GM23338 (cell line): ENCODE results near the gene SGSH. TPM values are rescaled to one million over a fixed set of nuclear protein-coding genes. Genes with fewer than 3 reads are reported as not detected.

ENCODE experiments used
- ATAC-seq: fragments of 200-7000 bp; cut with Tn5 transposase; 3 replicates; pipeline ENCODE4 v1.9.1; 2020
- DNase-seq: peaks from one replicate; pipeline ENCODE4 v3.0.0-alpha.2; 2015; ENCODE audit warnings: low spot score
- H2AFZ ChIP-seq: fragments of 200-600 bp; sonication (generic); 2 replicates; pipeline ENCODE4 v1.8.0; 2016; ENCODE audit warnings: antibody characterized with exemption, mild to moderate bottlenecking, moderate library complexity
- H3F3A ChIP-seq: fragments of 200-600 bp; sonication (generic); replicated peaks from 2 replicates; pipeline ENCODE4 v1.8.0; 2017; ENCODE audit warnings: antibody characterized with exemption, mixed run types, low read depth
- H3K27ac ChIP-seq: fragments of 200-600 bp; sonication (generic); 2 replicates; pipeline ENCODE4 v1.6.1; 2016; ENCODE audit warnings: low read depth
- H3K27me3 ChIP-seq: fragments of 200-600 bp; sonication (generic); 2 replicates; pipeline ENCODE4 v1.8.0; 2016; ENCODE audit warnings: mild to moderate bottlenecking, mixed run types, moderate library complexity; ENCODE audit not compliant: insufficient read depth
- H3K36me3 ChIP-seq: fragments of 200-600 bp; sonication (generic); 2 replicates; pipeline ENCODE4 v1.8.0; 2016; ENCODE audit warnings: mild to moderate bottlenecking; ENCODE audit not compliant: insufficient read depth
- H3K4me1 ChIP-seq: fragments of 200-600 bp; sonication (generic); 2 replicates; pipeline ENCODE4 v1.8.0; 2016; ENCODE audit warnings: mild to moderate bottlenecking, moderate library complexity; ENCODE audit not compliant: insufficient read depth
- H3K4me2 ChIP-seq: fragments of 200-600 bp; sonication (generic); 2 replicates; pipeline ENCODE4 v1.7.1; 2017; ENCODE audit warnings: mixed run types
- H3K4me3 ChIP-seq: fragments of 200-600 bp; sonication (generic); 2 replicates; pipeline ENCODE4 v1.6.1; 2016; ENCODE audit warnings: mixed run types
- H3K79me2 ChIP-seq: fragments of 200-600 bp; sonication (generic); replicated peaks from 2 replicates; pipeline ENCODE4 v1.8.0; 2017; ENCODE audit warnings: mild to moderate bottlenecking; ENCODE audit not compliant: insufficient read depth
- H3K9me2 ChIP-seq: fragments of 200-600 bp; sonication (generic); 2 replicates; pipeline ENCODE4 v1.8.0; 2017; ENCODE audit not compliant: insufficient read depth
- H4K20me1 ChIP-seq: fragments of 200-600 bp; sonication (generic); replicated peaks from 2 replicates; pipeline ENCODE4 v1.8.0; 2017; ENCODE audit warnings: mild to moderate bottlenecking; ENCODE audit not compliant: insufficient read depth
- H3K27ac Mint-ChIP-seq: 2 replicates; pipeline ENCODE4 v1.8.0; 2020; ENCODE audit warnings: inconsistent platforms, mild to moderate bottlenecking, moderate library complexity, mixed read lengths
- H3K27me3 Mint-ChIP-seq: 3 replicates; pipeline ENCODE4 v1.8.0; 2022; ENCODE audit warnings: low read depth, mild to moderate bottlenecking, moderate library complexity, mixed read lengths, inconsistent platforms; ENCODE audit not compliant: insufficient read depth, poor library complexity
- H3K36me3 Mint-ChIP-seq: 3 replicates; pipeline ENCODE4 v1.8.0; 2021; ENCODE audit warnings: low read depth, mild to moderate bottlenecking, inconsistent platforms, moderate library complexity, mixed read lengths
- H3K4me1 Mint-ChIP-seq: 3 replicates; pipeline ENCODE4 v1.8.0; 2020; ENCODE audit warnings: mild to moderate bottlenecking, inconsistent platforms, mixed read lengths
- H3K4me3 Mint-ChIP-seq: 3 replicates; pipeline ENCODE4 v1.8.0; 2021; ENCODE audit warnings: moderate library complexity, mild to moderate bottlenecking, inconsistent platforms, mixed read lengths
- H3K9me3 Mint-ChIP-seq: 3 replicates; pipeline ENCODE4 v1.8.0; 2020; ENCODE audit warnings: moderate library complexity, mild to moderate bottlenecking, inconsistent platforms, mixed read lengths
- CREB1 ChIP-seq: fragments of 250-450 bp; sonication (Bioruptor Pico); IDR thresholded peaks from 2 replicates; pipeline ENCODE4 v1.5.0; 2020; ENCODE audit warnings: low read depth, mild to moderate bottlenecking, moderate library complexity
- ETS1 ChIP-seq: IDR thresholded peaks from 2 replicates; pipeline ENCODE4 v1.6.1; 2016; ENCODE audit warnings: antibody characterized with exemption
- JUNB ChIP-seq: IDR thresholded peaks from one replicate; pipeline ENCODE4 v1.6.1; 2016; ENCODE audit warnings: antibody characterized with exemption; ENCODE audit not compliant: unreplicated experiment
- NANOG ChIP-seq: IDR thresholded peaks from 2 replicates; pipeline ENCODE4 v1.6.1; 2016; ENCODE audit warnings: antibody characterized with exemption, borderline replicate concordance
- STAT1 ChIP-seq: IDR thresholded peaks from one replicate; pipeline ENCODE4 v1.6.1; 2016; ENCODE audit warnings: antibody characterized with exemption; ENCODE audit not compliant: unreplicated experiment
- ZNF114 ChIP-seq: fragments of 250-450 bp; sonication (Bioruptor Pico); IDR thresholded peaks from 2 replicates; pipeline ENCODE4 v1.5.0; 2020; ENCODE audit warnings: mild to moderate bottlenecking, moderate library complexity
- ZNF331 ChIP-seq: fragments of 250-450 bp; sonication (Bioruptor Pico); IDR thresholded peaks from 2 replicates; pipeline ENCODE4 v1.5.0; 2020; ENCODE audit warnings: low read depth, mild to moderate bottlenecking, moderate library complexity
- polyA plus RNA-seq: library from polyadenylated mRNA; unstranded; fragments of >200 nt; fragmentation: Nextera tagmentation; extraction: Ambion mirVana; gene quantifications from 2 replicates; pipeline ENCODE4 v1.2.1, GENCODE V29; 2016
- total RNA-seq: library from RNA; depleted of rRNA; stranded (reverse); fragments of >200 nt; shearing (Covaris generic); gene quantifications from 2 replicates; pipeline ENCODE4 v1.2.3, GENCODE V29; 2014
- TF ChIP-seq, protein P1 (sequence below), 2 experiments: fragments of 200-600 bp in 1 of 2; sonication (generic) in 1 of 2; conservative IDR thresholded peaks; 2 replicates each; pipeline versions ENCODE4 v1.5.1 to v1.6.1; 2016 to 2017; ENCODE audit warnings: antibody characterized with exemption in 2 of 2, low read depth in 2 of 2, mild to moderate bottlenecking in 2 of 2, moderate library complexity in 1 of 2

SGSH gene
- total and polyA plus RNA-seq, 2 experiments from 2014 or later: 9.6 to 17.5 TPM

DNA sequence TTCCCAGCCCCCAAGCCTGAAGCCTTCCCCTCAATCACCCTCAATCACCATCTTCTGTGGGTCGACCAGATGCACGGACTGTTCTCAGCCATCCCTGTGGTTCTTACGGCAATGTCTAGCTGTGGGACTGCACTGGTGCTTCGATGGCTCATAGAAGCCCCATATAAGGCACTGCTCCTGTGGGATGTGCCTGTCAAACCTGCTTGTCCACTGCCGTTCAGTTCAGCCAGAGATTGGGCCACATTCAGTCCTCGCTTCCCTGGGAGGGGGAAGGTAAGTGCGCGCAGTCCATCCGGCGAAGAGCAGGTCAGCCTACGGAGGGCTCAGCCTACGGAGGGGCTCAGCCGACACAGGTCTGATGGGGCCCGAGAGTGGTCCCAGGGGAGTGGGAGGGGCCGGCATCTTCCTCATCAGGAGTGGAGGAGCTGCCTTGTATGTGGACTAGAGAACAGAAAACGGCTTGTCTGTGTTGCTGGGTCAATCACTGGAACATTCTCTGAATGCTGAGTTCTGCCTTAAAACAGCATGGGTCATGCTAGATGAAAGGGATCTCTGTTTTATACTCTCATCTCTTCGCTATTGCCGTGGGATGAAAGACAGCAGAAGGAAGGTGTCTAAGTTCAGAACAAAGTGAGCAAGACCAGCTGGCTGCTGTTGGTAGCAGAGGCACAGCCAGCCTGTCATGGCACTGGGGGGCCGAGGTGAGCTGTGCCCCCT lies 50.2 kb downstream of the SGSH start, which contains the start of gene CARD14:
CARD14 (plus strand) TSS at position 247 of the 717 bp plus-strand sequence. CDS start 11,409 bp downstream, outside the sequence.
- H3K27ac ChIP-seq: no peak within 1 kb of the TSS
- H4K20me1 ChIP-seq: no peaks in the 10 kb centered on the region
- H2AFZ ChIP-seq: no peak within 1 kb of the TSS
- no peak within 1 kb of the TSS for H3K4me3 Mint-ChIP-seq
- H3K36me3 Mint-ChIP-seq: no peaks in the 10 kb centered on the region
- H3K9me2 ChIP-seq: no peaks in the 10 kb centered on the region
- DNase-seq (no peak), ATAC-seq (no peak)
- no peaks in the 10 kb centered on the region for H3K4me1 ChIP-seq
- H3K79me2 ChIP-seq: no peaks in the 10 kb centered on the region
- no peaks in the 10 kb centered on the region for H3K9me3 Mint-ChIP-seq
- peaks cover 15% of the 10 kb centered on the region for H3K27me3 Mint-ChIP-seq
- no peak for TF ChIP-seq STAT1
- TF ChIP-seq, protein P1, sequence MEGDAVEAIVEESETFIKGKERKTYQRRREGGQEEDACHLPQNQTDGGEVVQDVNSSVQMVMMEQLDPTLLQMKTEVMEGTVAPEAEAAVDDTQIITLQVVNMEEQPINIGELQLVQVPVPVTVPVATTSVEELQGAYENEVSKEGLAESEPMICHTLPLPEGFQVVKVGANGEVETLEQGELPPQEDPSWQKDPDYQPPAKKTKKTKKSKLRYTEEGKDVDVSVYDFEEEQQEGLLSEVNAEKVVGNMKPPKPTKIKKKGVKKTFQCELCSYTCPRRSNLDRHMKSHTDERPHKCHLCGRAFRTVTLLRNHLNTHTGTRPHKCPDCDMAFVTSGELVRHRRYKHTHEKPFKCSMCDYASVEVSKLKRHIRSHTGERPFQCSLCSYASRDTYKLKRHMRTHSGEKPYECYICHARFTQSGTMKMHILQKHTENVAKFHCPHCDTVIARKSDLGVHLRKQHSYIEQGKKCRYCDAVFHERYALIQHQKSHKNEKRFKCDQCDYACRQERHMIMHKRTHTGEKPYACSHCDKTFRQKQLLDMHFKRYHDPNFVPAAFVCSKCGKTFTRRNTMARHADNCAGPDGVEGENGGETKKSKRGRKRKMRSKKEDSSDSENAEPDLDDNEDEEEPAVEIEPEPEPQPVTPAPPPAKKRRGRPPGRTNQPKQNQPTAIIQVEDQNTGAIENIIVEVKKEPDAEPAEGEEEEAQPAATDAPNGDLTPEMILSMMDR (conservative IDR thresholded peaks at IDR 0.05; ENCODE audit: low read depth in 2 of 2): no peak
- TF ChIP-seq ZNF114 (CRISPR knock-in tag): no peak
- H3K4me3 ChIP-seq: no peak within 1 kb of the TSS
- H3K27ac Mint-ChIP-seq: no peak within 1 kb of the TSS
- H3K27me3 ChIP-seq: no peaks in the 10 kb centered on the region
- no peaks in the 10 kb centered on the region for H3K4me1 Mint-ChIP-seq
- no peaks in the 10 kb centered on the region for H3F3A ChIP-seq
- H3K36me3 ChIP-seq: no peaks in the 10 kb centered on the region
- no peak within 1 kb of the TSS for H3K4me2 ChIP-seq

GRCh38 chr17:80169107-80169506 lies 51.0 kb downstream of the SGSH start:
- H3K9me3 Mint-ChIP-seq: no peaks in the 10 kb centered on the region
- H3K27ac Mint-ChIP-seq: no peak overlapping the region
- Histone ChIP-seq H3K36me3 (no peaks in the 10 kb centered on the region), H3K27me3 (no peaks in the 10 kb centered on the region), H3K4me1 (no peaks in the 10 kb centered on the region), H4K20me1 (no peaks in the 10 kb centered on the region), H3K27ac (no peak overlapping the region), H3K4me2 (no peak overlapping the region), H3K4me3 (no peak overlapping the region), H3F3A (no peaks in the 10 kb centered on the region), H3K9me2 (no peaks in the 10 kb centered on the region), H2AFZ (no peak overlapping the region), H3K79me2 (no peaks in the 10 kb centered on the region)
- ATAC-seq: no peak
- H3K4me1 Mint-ChIP-seq: no peaks in the 10 kb centered on the region
- H3K36me3 Mint-ChIP-seq: no peaks in the 10 kb centered on the region
- TF ChIP-seq ZNF331 (no peak), JUNB (no peak), CREB1 (CRISPR knock-in tag) (no peak), ZNF114 (CRISPR knock-in tag) (no peak), ETS1 (no peak), NANOG (no peak)
- H3K4me3 Mint-ChIP-seq: no peak overlapping the region
- peaks cover 13% of the 10 kb centered on the region for H3K27me3 Mint-ChIP-seq
- no peak for DNase-seq
